Measurements from ENCODE around the gene FCMR. TPM values are rescaled to one million over a fixed set of nuclear protein-coding genes. Genes with fewer than 3 reads are reported as not detected.

The FCMR gene
- total and polyA plus RNA-seq, 9 of the 15 experiments (the other 6 are each of a cell fraction or from before 2014, with no cell fraction given): 0.11 to 0.82 (median 0.20) TPM; not detected in 5

GRCh38 chr1:206907304-206907991, 14.3 kb downstream of the FCMR start (continued):
- TF ChIP-seq ZNF274 (IDR thresholded peaks at IDR 0.05; ENCODE audit: borderline replicate concordance, low read depth, low read length) (no peak), XRCC5 (IDR thresholded peaks at IDR 0.05; ENCODE audit: low read depth, low read length) (0 out of 2 replicates have a peak, but pooled peaks have one; percentile 54), YY1 (IDR thresholded peaks at IDR 0.05; ENCODE audit: borderline replicate concordance in 1 of 3, control insufficient read depth in 1 of 3, extremely low read depth in 1 of 3, insufficient read depth in 3 of 3, insufficient read length in 1 of 3, insufficient replicate concordance in 2 of 3, low read depth in 1 of 3, low read length in 2 of 3) (peak; percentile 41 to 91 (median 85)), HMBOX1 (IDR thresholded peaks at IDR 0.05) (no peak), ZNF12 (CRISPR knock-in tag; IDR thresholded peaks at IDR 0.05) (no peak), RAD51 (IDR thresholded peaks at IDR 0.05; ENCODE audit: borderline replicate concordance, low read depth) (no peak), RCOR1 (IDR thresholded peaks at IDR 0.05; ENCODE audit: borderline replicate concordance in 1 of 2, low read depth in 2 of 2, low read length in 2 of 2) (peak in 1 of 2 experiments; percentile 62; a peak in 1 of 4 replicates), ZBTB26 (CRISPR knock-in tag; IDR thresholded peaks at IDR 0.05) (no peak), ZBTB7A (IDR thresholded peaks at IDR 0.05; ENCODE audit: borderline replicate concordance, control insufficient read depth, low read depth, low read length) (no peak), NR1H2 (CRISPR knock-in tag; IDR thresholded peaks at IDR 0.05) (no peak), OTX1 (CRISPR knock-in tag; IDR thresholded peaks at IDR 0.05) (no peak), ELF2 (CRISPR knock-in tag; IDR thresholded peaks at IDR 0.05) (no peak), MTA3 (IDR thresholded peaks at IDR 0.05; ENCODE audit: borderline replicate concordance) (peak; percentile 53; the same call in 1 of the 2 replicates), ELK3 (CRISPR knock-in tag; IDR thresholded peaks at IDR 0.05) (no peak), POLR2AphosphoS2 (IDR thresholded peaks at IDR 0.05; ENCODE audit: low read length) (no peak), LCOR (CRISPR knock-in tag; IDR thresholded peaks at IDR 0.05) (no peak), SRSF9 (IDR thresholded peaks at IDR 0.05; ENCODE audit: borderline replicate concordance, low read depth, low read length) (no peak), HINFP (tag; conservative IDR thresholded peaks at IDR 0.05; ENCODE audit: low read depth) (no peak), GATAD2B (IDR thresholded peaks at IDR 0.05; ENCODE audit: borderline replicate concordance) (no peak), MYNN (IDR thresholded peaks at IDR 0.05) (no peak), MYNN (CRISPR knock-in tag; IDR thresholded peaks at IDR 0.05) (no peak), POLR3G (IDR thresholded peaks at IDR 0.05; ENCODE audit: extremely low read depth, insufficient read length, insufficient replicate concordance) (no peak)

All from K562 (cell line).